Progenitor cell of endocrine pancreas (in vitro differentiated cells): ENCODE measurements around the gene ACTRT2. TPM values are rescaled to one million over a fixed set of nuclear protein-coding genes. Genes with fewer than 3 reads are reported as not detected.

Experiments used
- DNase-seq: peaks from one replicate; pipeline ENCODE4 v3.0.0; 2021; ENCODE audit warnings: low spot score; ENCODE audit not compliant: unreplicated experiment
- H3K27ac Mint-ChIP-seq: 2 replicates; pipeline ENCODE4 v1.8.0; 2021; ENCODE audit warnings: mild to moderate bottlenecking, moderate library complexity, mixed read lengths
- H3K27me3 Mint-ChIP-seq: 2 replicates; pipeline ENCODE4 v1.8.0; 2021; ENCODE audit warnings: mixed read lengths
- H3K36me3 Mint-ChIP-seq: 2 replicates; pipeline ENCODE4 v1.8.0; 2022; ENCODE audit warnings: mixed read lengths; ENCODE audit not compliant: insufficient read depth
- H3K4me1 Mint-ChIP-seq: 2 replicates; pipeline ENCODE4 v1.8.0; 2021; ENCODE audit warnings: low read depth, mixed read lengths
- H3K4me3 Mint-ChIP-seq: 2 replicates; pipeline ENCODE4 v1.8.0; 2021; ENCODE audit warnings: low read depth, mild to moderate bottlenecking, moderate library complexity, mixed read lengths
- H3K9me3 Mint-ChIP-seq: 2 replicates; pipeline ENCODE4 v1.8.0; 2021; ENCODE audit warnings: low read depth, mixed read lengths
- total RNA-seq: library from RNA; stranded (reverse); gene quantifications from 2 replicates; pipeline ENCODE4 v1.2.1, GENCODE V29; 2021
- TF ChIP-seq, protein P1 (sequence below): fragments of 200-600 bp; sonication (generic); IDR thresholded peaks from one replicate; pipeline ENCODE4 v1.5.0; 2021; ENCODE audit warnings: antibody characterized with exemption, mild to moderate bottlenecking; ENCODE audit not compliant: unreplicated experiment

The ACTRT2 gene
- total RNA-seq, 1 donor from 2014 or later: not detected

DNA sequence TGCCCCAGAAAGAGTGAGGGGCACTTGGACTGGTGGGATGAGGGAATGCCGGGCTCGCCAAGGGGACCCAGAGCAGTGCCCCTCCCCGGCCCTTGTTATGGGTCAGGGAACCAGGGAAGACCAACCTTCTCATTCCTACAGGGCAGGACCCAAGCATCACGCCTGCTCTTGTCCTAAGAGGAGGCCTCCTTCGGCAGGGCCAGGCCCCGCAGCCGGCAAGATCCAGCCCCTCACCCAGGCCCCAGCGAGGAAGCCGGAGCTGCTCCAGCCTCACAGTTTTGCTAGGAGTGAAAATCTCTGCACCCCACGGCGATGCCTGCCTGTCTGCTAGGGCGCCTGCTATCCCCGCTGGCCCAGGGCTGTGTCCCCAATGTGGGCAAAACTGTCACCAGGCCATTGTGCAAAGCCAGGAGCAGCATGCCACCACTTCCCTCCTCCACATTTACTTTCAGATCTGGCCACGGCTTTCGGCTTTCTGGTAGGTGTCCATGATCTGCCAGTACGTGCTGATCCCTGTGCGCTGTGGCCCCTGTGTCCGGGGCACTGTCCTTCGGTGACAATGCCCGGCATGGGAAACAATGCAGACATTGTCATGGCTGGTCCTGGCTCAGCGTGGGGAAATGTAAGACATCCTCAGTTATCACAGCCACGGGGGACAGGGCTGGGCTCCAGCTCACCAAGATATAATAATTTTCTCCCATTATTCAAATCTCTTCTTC, 9.6 kb downstream of the ACTRT2 start:
- Mint-ChIP-seq H3K27ac (no peak overlapping the region), H3K4me1 (no peaks in the 10 kb centered on the region), H3K4me3 (no peak overlapping the region), H3K9me3 (peaks cover 3% of the 10 kb centered on the region), H3K27me3 (peaks cover 5% of the 10 kb centered on the region), H3K36me3 (no peaks in the 10 kb centered on the region)
- no peak for DNase-seq
- TF ChIP-seq, protein P1, sequence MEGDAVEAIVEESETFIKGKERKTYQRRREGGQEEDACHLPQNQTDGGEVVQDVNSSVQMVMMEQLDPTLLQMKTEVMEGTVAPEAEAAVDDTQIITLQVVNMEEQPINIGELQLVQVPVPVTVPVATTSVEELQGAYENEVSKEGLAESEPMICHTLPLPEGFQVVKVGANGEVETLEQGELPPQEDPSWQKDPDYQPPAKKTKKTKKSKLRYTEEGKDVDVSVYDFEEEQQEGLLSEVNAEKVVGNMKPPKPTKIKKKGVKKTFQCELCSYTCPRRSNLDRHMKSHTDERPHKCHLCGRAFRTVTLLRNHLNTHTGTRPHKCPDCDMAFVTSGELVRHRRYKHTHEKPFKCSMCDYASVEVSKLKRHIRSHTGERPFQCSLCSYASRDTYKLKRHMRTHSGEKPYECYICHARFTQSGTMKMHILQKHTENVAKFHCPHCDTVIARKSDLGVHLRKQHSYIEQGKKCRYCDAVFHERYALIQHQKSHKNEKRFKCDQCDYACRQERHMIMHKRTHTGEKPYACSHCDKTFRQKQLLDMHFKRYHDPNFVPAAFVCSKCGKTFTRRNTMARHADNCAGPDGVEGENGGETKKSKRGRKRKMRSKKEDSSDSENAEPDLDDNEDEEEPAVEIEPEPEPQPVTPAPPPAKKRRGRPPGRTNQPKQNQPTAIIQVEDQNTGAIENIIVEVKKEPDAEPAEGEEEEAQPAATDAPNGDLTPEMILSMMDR: no peak

- Mint-ChIP-seq H3K36me3 (no peaks in the 10 kb centered on the region), H3K27ac (no peak overlapping the region), H3K4me3 (no peak overlapping the region), H3K9me3 (peaks cover 3% of the 10 kb centered on the region), H3K4me1 (no peaks in the 10 kb centered on the region), H3K27me3 (peaks cover 5% of the 10 kb centered on the region)
- TF ChIP-seq, protein P1: no peak
- DNase-seq: no peak
These were observed 10.3 kb downstream of the ACTRT2 start for GRCh38 chr1:3031401-3032221.

DNA sequence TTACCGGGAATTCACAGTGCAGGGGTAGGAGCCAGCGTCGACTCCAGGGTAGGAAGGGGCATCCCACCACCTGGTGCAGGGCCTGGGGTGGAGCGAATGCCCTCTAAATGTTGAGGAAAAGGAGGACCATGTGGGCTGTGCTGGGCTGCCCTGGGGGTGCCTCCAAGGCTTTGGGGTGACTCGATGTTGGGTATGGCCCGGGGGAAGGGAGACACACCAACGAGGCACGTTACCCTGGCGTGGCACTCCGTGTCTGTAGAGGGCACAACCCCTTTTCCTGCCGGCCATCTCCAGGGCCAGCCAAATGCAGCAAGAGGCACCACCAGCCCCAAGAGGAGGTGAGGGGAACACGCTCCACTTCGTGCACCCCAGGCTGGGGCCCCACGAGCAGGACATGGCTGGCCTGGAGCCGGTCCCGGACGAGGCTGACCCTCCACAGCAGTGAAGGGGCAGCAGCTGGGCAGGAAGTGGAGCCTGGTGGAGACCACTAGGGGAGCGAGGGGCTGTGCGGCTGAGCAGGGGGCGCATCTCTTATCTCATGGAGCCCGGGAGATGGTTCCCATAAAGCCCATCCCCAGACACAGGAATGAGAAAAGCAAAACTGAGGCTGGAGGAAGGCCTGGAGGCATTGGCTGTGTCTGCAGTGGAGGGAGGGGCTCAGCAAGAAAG, 11.2 kb downstream of the ACTRT2 start:
- no peak overlapping the region for H3K27ac Mint-ChIP-seq

DNA sequence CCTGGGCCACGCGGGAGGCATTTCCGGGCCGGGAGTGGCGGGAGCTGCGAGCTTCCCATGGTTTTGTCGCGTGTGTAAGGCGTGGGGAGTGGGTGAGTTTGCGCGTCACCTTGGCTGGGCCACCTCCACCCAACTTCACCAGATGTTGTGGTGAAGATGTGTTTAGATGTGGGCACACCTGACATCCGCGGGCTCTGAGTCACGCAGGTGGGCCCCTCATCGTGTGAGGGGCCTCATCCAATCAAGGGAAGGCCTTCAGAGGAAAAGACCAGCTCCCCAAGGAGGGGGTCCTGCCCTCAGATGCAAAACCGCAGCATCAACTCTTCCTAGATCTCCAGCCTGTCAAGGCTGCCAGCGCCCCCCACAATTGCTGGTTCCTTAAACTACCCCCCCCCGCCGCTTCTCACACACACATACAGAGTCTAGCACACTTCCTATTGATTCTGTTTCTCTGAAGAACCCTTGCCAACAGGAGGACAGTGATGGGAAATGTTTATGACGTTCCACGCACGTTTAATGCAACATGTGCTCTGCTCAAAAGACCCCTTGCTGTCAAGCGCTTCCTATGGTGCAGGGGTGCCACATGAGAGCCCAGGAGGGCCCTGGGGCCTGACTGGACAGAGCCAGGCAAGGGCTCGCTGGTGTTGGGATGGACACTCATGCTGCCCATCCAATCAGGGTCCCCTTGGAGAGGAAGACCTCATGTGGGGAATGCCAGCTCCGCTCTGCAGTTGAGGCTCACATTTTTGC, 11.9 kb downstream of the ACTRT2 start:
- Mint-ChIP-seq H3K27ac (no peak overlapping the region), H3K9me3 (peaks cover 3% of the 10 kb centered on the region), H3K27me3 (peaks cover 5% of the 10 kb centered on the region), H3K4me3 (no peak overlapping the region), H3K4me1 (no peaks in the 10 kb centered on the region), H3K36me3 (no peaks in the 10 kb centered on the region)
- no peak for DNase-seq
- TF ChIP-seq, protein P1: no peak

More for the DNA sequence above, 11.2 kb downstream of the ACTRT2 start:
- TF ChIP-seq, protein P1: no peak
- no peak for DNase-seq
- no peaks in the 10 kb centered on the region for H3K4me1 Mint-ChIP-seq
- H3K27me3 Mint-ChIP-seq: peaks cover 5% of the 10 kb centered on the region
- peaks cover 3% of the 10 kb centered on the region for H3K9me3 Mint-ChIP-seq
- H3K36me3 Mint-ChIP-seq: no peaks in the 10 kb centered on the region
- no peak overlapping the region for H3K4me3 Mint-ChIP-seq

- peaks cover 5% of the 10 kb centered on the region for H3K27me3 Mint-ChIP-seq
- H3K9me3 Mint-ChIP-seq: peaks cover 3% of the 10 kb centered on the region
- DNase-seq: no peak
- TF ChIP-seq, protein P1: no peak
- no peaks in the 10 kb centered on the region for H3K4me1 Mint-ChIP-seq
- H3K27ac Mint-ChIP-seq: no peak overlapping the region
- no peaks in the 10 kb centered on the region for H3K36me3 Mint-ChIP-seq
- H3K4me3 Mint-ChIP-seq: no peak overlapping the region
These were observed 12.5 kb downstream of the ACTRT2 start for GRCh38 chr1:3033790-3034090.
